HT1080 (cell line): ENCODE data around the gene ACBD4. TPM values are rescaled to one million over a fixed set of nuclear protein-coding genes. Genes with fewer than 3 reads are reported as not detected.

Experiments
- DNase-seq: peaks from one replicate; pipeline ENCODE4 v3.0.0-alpha.2; 2015; ENCODE audit warnings: low read depth
- total RNA-seq: library from RNA; depleted of rRNA; stranded (reverse); fragments of >200 nt; shearing (Covaris generic); gene quantifications from 2 replicates; pipeline ENCODE4 v1.2.3, GENCODE V29; 2014

The ACBD4 gene
- total RNA-seq, 1 experiment from 2014 or later, result 3.5 TPM

GRCh38 chr17:45104029-45104428 lies 31.5 kb upstream of the ACBD4 start:
- no peak for DNase-seq

- no peak for DNase-seq
These were observed 31.0 kb upstream of the ACBD4 start for GRCh38 chr17:45104497-45104896.

- no peak for DNase-seq
These were observed 30.4 kb upstream of the ACBD4 start for GRCh38 chr17:45104907-45105624.

- DNase-seq, result no peak
These were observed 29.4 kb upstream of the ACBD4 start for GRCh38 chr17:45106096-45106495.

- no peak for DNase-seq
These were observed 28.9 kb upstream of the ACBD4 start for GRCh38 chr17:45106582-45106981.

- DNase-seq, result no peak
These were observed 28.0 kb upstream of the ACBD4 start for GRCh38 chr17:45107293-45108010.

GRCh38 chr17:45108051-45108450 lies 27.4 kb upstream of the ACBD4 start:
- DNase-seq, result no peak

GRCh38 chr17:45108595-45109521 lies 26.6 kb upstream of the ACBD4 start:
- DNase-seq, result no peak

- DNase-seq, result no peak
These were observed 24.5 kb upstream of the ACBD4 start for GRCh38 chr17:45110676-45111611.

GRCh38 chr17:45111850-45112249 lies 23.6 kb upstream of the ACBD4 start:
- DNase-seq, result no peak

GRCh38 chr17:45112559-45113423 lies 22.7 kb upstream of the ACBD4 start:
- DNase-seq, result no peak

- no peak for DNase-seq
These were observed 22.1 kb upstream of the ACBD4 start for GRCh38 chr17:45113424-45113754.

GRCh38 chr17:45114117-45114932 lies 21.2 kb upstream of the ACBD4 start:
- DNase-seq, result no peak

- no peak for DNase-seq
These were observed 20.4 kb upstream of the ACBD4 start for GRCh38 chr17:45115015-45115625.

GRCh38 chr17:45115871-45116270 lies 19.6 kb upstream of the ACBD4 start:
- no peak for DNase-seq

- no peak for DNase-seq
These were observed 19.0 kb upstream of the ACBD4 start for GRCh38 chr17:45116434-45117016.

GRCh38 chr17:45117334-45117733 lies 18.2 kb upstream of the ACBD4 start:
- DNase-seq, result no peak
